Measurements from ENCODE around the gene LMO7. TPM values are rescaled to one million over a fixed set of nuclear protein-coding genes. Genes with fewer than 3 reads are reported as not detected.

The LMO7 gene
- total RNA-seq, 3 donors from 2014 or later: 11.0 to 71.3 (median 32.8) TPM

GRCh38 chr13:75607447-75607846, 28.7 kb upstream of the LMO7 start:
- DNase-seq (ENCODE audit: low spot score in 2 of 2): no peak
- intact Hi-C loops (cut with DNase I; ENCODE audit: low total_unique reads): no loop called here
- no peaks in the 10 kb centered on the region for H3K9me3 ChIP-seq
- H3K36me3 ChIP-seq: no peaks in the 10 kb centered on the region
- no peak overlapping the region for H3K27ac ChIP-seq
- TF ChIP-seq POLR2A (IDR thresholded peaks at IDR 0.05): no peak
- TF ChIP-seq CTCF (IDR thresholded peaks at IDR 0.05): no peak
- TF ChIP-seq POLR2AphosphoS5 (IDR thresholded peaks at IDR 0.05): no peak
- H3K27me3 ChIP-seq: no peaks in the 10 kb centered on the region
- H3K4me3 ChIP-seq: no peak overlapping the region
- H3K4me1 ChIP-seq: no peaks in the 10 kb centered on the region

DNA sequence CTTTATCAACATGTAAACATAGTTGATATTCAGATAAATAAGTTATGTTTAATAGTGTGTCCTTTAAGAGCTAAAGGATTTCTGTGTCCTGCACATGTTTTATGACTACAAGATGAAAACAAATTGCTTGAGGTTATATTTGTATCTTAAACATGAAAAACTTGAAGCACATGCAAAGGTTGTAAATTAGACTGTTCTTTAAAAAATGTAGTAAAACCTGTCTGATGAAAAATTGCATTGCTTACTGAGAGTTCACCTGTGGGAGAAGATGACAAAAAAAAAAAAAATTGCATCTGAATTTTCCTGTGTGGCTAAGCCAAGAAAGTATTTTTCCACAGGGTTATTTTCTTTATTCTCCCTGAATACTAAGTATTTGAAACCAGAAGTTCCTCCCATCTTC, 25.7 kb upstream of the LMO7 start:
- no peak overlapping the region for H3K27ac ChIP-seq
- no peaks in the 10 kb centered on the region for H3K36me3 ChIP-seq
- H3K4me1 ChIP-seq: no peaks in the 10 kb centered on the region
- H3K4me3 ChIP-seq: no peak overlapping the region
- no peak for DNase-seq (ENCODE audit: low spot score in 2 of 2)
- H3K9me3 ChIP-seq: no peaks in the 10 kb centered on the region
- intact Hi-C loops (cut with DNase I; ENCODE audit: low total_unique reads): no loop called here
- no peak for TF ChIP-seq POLR2AphosphoS5 (IDR thresholded peaks at IDR 0.05)
- no peak for TF ChIP-seq POLR2A (IDR thresholded peaks at IDR 0.05)
- TF ChIP-seq CTCF (IDR thresholded peaks at IDR 0.05): no peak
- no peaks in the 10 kb centered on the region for H3K27me3 ChIP-seq

- DNase-seq (ENCODE audit: low spot score in 2 of 2): no peak
- Histone ChIP-seq H3K9me3 (no peaks in the 10 kb centered on the region), H3K27me3 (no peaks in the 10 kb centered on the region), H3K27ac (no peak overlapping the region), H3K4me1 (no peaks in the 10 kb centered on the region), H3K36me3 (no peaks in the 10 kb centered on the region), H3K4me3 (no peak overlapping the region)
- intact Hi-C loops (cut with DNase I; ENCODE audit: low total_unique reads): no loop called here
- TF ChIP-seq CTCF (IDR thresholded peaks at IDR 0.05) (no peak), POLR2AphosphoS5 (IDR thresholded peaks at IDR 0.05) (no peak), POLR2A (IDR thresholded peaks at IDR 0.05) (no peak)
These were observed 23.8 kb upstream of the LMO7 start for GRCh38 chr13:75612354-75612753.

DNA sequence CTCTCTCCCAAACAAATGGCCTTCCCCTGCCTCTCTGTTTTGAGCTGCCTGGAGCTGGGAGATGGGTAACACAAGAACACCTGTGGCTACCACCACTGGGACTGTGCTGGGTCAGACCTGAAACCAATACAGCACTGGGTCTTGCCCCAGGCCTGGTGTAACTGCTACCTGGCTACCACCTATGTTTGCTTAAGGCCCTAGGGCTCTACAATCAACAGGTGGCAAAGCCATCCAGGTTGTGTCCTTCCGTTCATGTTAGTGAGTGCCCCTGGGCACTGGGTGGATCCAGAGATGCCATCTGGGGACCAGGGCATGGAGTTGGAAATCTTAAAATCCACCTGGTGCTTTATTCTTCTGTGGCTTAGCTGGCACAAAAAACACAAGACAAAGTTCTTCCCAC, 18.9 kb upstream of the LMO7 start:
- Histone ChIP-seq H3K4me1 (no peaks in the 10 kb centered on the region), H3K4me3 (no peak overlapping the region), H3K27me3 (no peaks in the 10 kb centered on the region), H3K27ac (no peak overlapping the region), H3K36me3 (no peaks in the 10 kb centered on the region), H3K9me3 (no peaks in the 10 kb centered on the region)
- DNase-seq (ENCODE audit: low spot score in 2 of 2): no peak
- intact Hi-C loops (cut with DNase I; ENCODE audit: low total_unique reads): no loop called here
- TF ChIP-seq POLR2AphosphoS5 (IDR thresholded peaks at IDR 0.05) (no peak), CTCF (IDR thresholded peaks at IDR 0.05) (no peak), POLR2A (IDR thresholded peaks at IDR 0.05) (no peak)

- intact Hi-C loops (cut with DNase I; ENCODE audit: low total_unique reads): no loop called here
- Histone ChIP-seq H3K4me1 (no peaks in the 10 kb centered on the region), H3K27ac (no peak overlapping the region), H3K9me3 (no peaks in the 10 kb centered on the region), H3K27me3 (no peaks in the 10 kb centered on the region), H3K4me3 (no peak overlapping the region), H3K36me3 (no peaks in the 10 kb centered on the region)
- TF ChIP-seq POLR2A (IDR thresholded peaks at IDR 0.05): no peak
- TF ChIP-seq POLR2AphosphoS5 (IDR thresholded peaks at IDR 0.05): no peak
- TF ChIP-seq CTCF (IDR thresholded peaks at IDR 0.05): no peak
- no peak for DNase-seq (ENCODE audit: low spot score in 2 of 2)
These were observed 17.8 kb upstream of the LMO7 start for GRCh38 chr13:75618308-75618707.

Measured in breast epithelium (tissue), 4 donors.